Measurements from ENCODE around the gene ACAD11.

ACAD11 gene

DNA sequence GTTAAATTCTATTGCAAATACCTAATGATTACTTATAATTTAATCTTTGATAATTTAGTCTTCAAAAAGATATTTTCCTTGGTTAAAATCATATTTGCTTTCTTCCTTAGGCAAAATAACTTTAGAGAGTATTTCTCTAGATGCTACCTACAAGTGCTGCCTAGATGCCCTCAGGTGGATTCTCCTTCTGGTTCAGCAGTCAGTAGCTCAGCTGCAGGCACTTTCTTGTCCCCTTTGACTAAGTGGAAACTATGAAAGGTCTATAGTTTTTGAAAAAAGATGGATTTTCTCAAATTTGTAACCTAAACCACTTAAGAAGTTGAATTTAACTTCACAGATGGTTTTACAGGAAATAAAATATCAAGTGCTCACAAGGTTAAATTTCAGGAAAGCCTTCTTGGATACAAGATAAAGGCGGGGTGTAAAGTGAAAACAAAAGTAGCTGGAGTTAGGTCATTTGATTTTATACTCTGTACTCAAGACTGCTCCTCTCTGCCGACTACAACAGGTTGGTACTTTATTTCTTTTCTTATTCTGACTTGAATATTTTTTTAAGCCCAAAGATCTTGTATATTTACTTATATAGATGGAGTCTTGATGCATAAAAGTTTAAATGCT is 62.7 kb downstream of the ACAD11 start, which contains the start of gene ACKR4:
Gene ACKR4 (plus strand): TSS at position 455 of the 618 bp plus-strand sequence. CDS start 3,128 bp downstream, outside the sequence.
- Histone ChIP-seq H3K4me3 (ENCODE audit: low read length) (no peak within 1 kb of the TSS), H3K27me3 (ENCODE audit: insufficient read depth, low read length) (no peaks in the 10 kb centered on the region), H3K36me3 (ENCODE audit: insufficient read depth, low read depth, low read length) (no peaks in the 10 kb centered on the region), H3K27ac (ENCODE audit: low read length) (no peak within 1 kb of the TSS), H3K9me3 (ENCODE audit: insufficient read depth, low read depth, low read length) (no peaks in the 10 kb centered on the region), H3K9ac (ENCODE audit: low read depth, low read length) (no peak within 1 kb of the TSS), H3K4me1 (ENCODE audit: insufficient read depth, low read length) (no peaks in the 10 kb centered on the region)

DNA sequence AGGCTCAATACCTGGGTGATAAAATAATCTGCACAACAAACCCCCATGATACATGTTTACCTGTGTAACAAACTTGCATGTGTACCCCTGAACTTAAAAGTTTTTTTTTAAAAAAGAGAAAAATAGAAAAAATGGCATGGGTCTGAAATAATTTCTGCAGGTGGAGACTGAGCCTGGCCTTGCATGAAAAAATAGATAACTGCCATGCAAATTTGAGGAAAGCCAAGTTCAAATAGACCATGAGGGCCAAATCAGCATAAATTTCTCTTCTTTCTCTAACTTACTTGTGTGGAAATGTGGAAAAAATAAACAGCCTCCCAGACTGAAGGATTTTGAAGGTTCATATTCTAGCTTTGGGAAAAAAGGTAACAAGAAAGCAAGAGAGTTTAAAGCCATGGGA is 63.3 kb downstream of the ACAD11 start:
- Histone ChIP-seq H3K27me3 (ENCODE audit: insufficient read depth, low read length) (no peaks in the 10 kb centered on the region), H3K9me3 (ENCODE audit: insufficient read depth, low read depth, low read length) (no peaks in the 10 kb centered on the region), H3K27ac (ENCODE audit: low read length) (no peak overlapping the region), H3K4me1 (ENCODE audit: insufficient read depth, low read length) (no peaks in the 10 kb centered on the region), H3K9ac (ENCODE audit: low read depth, low read length) (no peak overlapping the region), H3K4me3 (ENCODE audit: low read length) (no peak overlapping the region), H3K36me3 (ENCODE audit: insufficient read depth, low read depth, low read length) (no peaks in the 10 kb centered on the region)

DNA sequence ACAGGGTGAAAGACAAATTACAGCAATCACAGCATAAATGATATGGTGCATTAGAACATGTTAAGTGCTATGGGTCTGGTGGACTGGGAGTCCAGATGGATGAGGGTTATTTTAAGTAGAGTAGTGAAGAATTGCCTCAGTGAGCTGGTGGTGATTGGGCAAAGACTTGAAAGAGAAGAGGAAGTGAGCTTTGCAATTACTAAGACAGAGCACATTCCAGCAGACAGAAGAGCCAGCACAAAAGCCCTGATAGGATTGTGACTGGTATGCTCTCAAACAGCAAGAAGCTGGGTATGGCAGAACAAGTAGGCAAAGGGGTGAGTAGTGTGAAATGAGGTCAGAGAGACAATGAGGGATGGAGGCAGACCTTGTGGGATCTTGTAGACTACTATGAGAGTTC is 64.6 kb downstream of the ACAD11 start:
- H3K4me3 ChIP-seq (ENCODE audit: low read length): no peak overlapping the region
- H3K27ac ChIP-seq (ENCODE audit: low read length): no peak overlapping the region
- no peaks in the 10 kb centered on the region for H3K9me3 ChIP-seq (ENCODE audit: insufficient read depth, low read depth, low read length)
- H3K27me3 ChIP-seq (ENCODE audit: insufficient read depth, low read length): no peaks in the 10 kb centered on the region
- H3K36me3 ChIP-seq (ENCODE audit: insufficient read depth, low read depth, low read length): no peaks in the 10 kb centered on the region
- no peak overlapping the region for H3K9ac ChIP-seq (ENCODE audit: low read depth, low read length)
- H3K4me1 ChIP-seq (ENCODE audit: insufficient read depth, low read length): no peaks in the 10 kb centered on the region

DNA sequence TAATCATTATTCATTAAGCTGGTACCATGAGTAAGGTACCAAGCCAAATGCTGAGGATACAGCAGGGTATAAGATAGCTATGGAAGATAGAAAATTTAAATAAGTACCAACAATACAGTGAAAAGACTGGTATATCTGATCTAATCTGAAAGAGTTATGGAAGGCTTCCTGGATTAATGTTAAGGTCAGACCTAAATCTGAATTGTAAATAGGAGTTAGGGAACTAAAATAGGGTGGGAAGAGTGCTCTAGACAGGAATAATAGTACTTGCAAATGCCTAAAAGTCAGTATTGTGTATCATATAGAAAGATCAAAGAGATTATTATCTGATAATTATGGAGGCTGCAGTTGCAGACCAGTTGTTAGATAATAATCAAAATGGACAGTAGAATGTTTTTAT is 65.1 kb downstream of the ACAD11 start:
- no peak overlapping the region for H3K27ac ChIP-seq (ENCODE audit: low read length)
- no peak overlapping the region for H3K4me3 ChIP-seq (ENCODE audit: low read length)
- no peaks in the 10 kb centered on the region for H3K27me3 ChIP-seq (ENCODE audit: insufficient read depth, low read length)
- H3K36me3 ChIP-seq (ENCODE audit: insufficient read depth, low read depth, low read length): no peaks in the 10 kb centered on the region
- no peaks in the 10 kb centered on the region for H3K4me1 ChIP-seq (ENCODE audit: insufficient read depth, low read length)
- H3K9me3 ChIP-seq (ENCODE audit: insufficient read depth, low read depth, low read length): no peaks in the 10 kb centered on the region
- H3K9ac ChIP-seq (ENCODE audit: low read depth, low read length): no peak overlapping the region

DNA sequence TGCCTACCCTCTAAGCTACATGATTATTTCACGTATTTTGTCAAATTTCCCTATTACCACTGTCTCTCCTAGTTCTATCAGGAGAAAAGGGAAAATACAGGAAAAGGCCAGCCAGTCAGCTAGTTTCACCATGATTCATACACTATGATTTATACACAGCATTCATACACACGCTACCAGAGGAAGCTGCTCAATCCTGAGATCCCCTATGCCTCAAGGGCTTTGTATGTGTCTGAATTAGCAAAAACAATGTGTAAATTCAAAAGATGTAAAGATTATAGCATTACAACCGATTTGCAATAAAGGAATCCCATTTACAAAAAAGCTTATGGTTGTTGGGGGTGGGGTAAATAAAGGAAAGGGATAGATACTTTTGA is 65.7 kb downstream of the ACAD11 start:
- Histone ChIP-seq H3K36me3 (ENCODE audit: insufficient read depth, low read depth, low read length) (no peaks in the 10 kb centered on the region), H3K27me3 (ENCODE audit: insufficient read depth, low read length) (no peaks in the 10 kb centered on the region), H3K4me1 (ENCODE audit: insufficient read depth, low read length) (no peaks in the 10 kb centered on the region), H3K9ac (ENCODE audit: low read depth, low read length) (no peak overlapping the region), H3K4me3 (ENCODE audit: low read length) (no peak overlapping the region), H3K27ac (ENCODE audit: low read length) (no peak overlapping the region), H3K9me3 (ENCODE audit: insufficient read depth, low read depth, low read length) (no peaks in the 10 kb centered on the region)

DNA sequence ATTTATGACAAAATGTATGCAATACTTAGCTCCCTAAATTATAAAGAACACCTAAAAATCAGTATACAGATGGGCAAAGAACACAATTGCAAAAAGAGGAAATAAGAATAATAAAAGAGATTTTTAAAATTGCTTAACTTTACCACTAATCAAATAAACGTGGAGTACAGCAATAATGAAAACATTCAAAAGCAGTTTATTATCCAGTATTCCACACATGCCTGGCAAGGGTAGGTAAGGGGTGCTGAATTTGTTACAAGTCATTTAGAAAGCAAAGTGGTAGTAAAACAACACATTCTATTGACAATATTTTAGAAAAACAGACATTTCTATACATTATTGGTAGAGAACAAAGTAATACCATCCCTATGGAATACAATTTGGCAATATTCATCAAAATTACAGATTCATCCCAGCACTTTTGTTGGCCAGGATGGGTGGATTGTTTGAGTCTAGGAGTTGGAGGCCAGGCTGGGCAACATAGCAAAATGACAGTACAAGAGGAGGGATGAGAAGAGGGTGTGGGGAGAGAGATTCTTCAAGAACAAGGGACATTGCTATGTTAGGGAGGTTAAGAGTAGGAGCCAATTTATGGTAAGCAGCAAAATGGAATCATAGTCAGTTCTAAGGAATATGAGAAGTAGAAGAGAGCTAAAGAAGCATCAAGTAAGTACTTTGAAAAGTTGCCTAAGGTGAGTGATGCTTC is 66.2 kb downstream of the ACAD11 start:
- no peaks in the 10 kb centered on the region for H3K27me3 ChIP-seq (ENCODE audit: insufficient read depth, low read length)
- H3K4me1 ChIP-seq (ENCODE audit: insufficient read depth, low read length): no peaks in the 10 kb centered on the region
- no peak overlapping the region for H3K27ac ChIP-seq (ENCODE audit: low read length)
- no peak overlapping the region for H3K4me3 ChIP-seq (ENCODE audit: low read length)
- H3K9me3 ChIP-seq (ENCODE audit: insufficient read depth, low read depth, low read length): no peaks in the 10 kb centered on the region
- no peak overlapping the region for H3K9ac ChIP-seq (ENCODE audit: low read depth, low read length)
- no peaks in the 10 kb centered on the region for H3K36me3 ChIP-seq (ENCODE audit: insufficient read depth, low read depth, low read length)

DNA sequence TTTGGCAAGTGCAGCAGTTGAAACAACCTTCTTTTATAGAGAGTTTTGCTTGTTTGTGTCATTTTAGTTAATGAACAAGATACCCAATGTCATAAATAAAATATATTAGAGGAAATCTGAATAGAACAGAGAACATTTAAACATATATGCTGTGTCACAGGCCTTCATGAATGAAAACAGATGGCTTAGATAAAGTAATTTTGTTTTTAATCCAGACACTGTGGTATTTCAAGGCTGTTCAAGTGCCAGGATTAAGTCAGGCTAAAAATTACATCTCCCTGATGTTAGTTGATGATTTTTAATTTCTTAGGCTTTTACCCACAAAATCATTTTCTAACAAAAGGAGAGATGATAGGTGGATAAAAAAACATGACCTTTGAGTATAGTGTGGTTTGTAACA is 67.4 kb downstream of the ACAD11 start:
- Histone ChIP-seq H3K4me1 (ENCODE audit: insufficient read depth, low read length) (no peaks in the 10 kb centered on the region), H3K27me3 (ENCODE audit: insufficient read depth, low read length) (no peaks in the 10 kb centered on the region), H3K9ac (ENCODE audit: low read depth, low read length) (no peak overlapping the region), H3K4me3 (ENCODE audit: low read length) (no peak overlapping the region), H3K9me3 (ENCODE audit: insufficient read depth, low read depth, low read length) (no peaks in the 10 kb centered on the region), H3K36me3 (ENCODE audit: insufficient read depth, low read depth, low read length) (no peaks in the 10 kb centered on the region), H3K27ac (ENCODE audit: low read length) (no peak overlapping the region)

DNA sequence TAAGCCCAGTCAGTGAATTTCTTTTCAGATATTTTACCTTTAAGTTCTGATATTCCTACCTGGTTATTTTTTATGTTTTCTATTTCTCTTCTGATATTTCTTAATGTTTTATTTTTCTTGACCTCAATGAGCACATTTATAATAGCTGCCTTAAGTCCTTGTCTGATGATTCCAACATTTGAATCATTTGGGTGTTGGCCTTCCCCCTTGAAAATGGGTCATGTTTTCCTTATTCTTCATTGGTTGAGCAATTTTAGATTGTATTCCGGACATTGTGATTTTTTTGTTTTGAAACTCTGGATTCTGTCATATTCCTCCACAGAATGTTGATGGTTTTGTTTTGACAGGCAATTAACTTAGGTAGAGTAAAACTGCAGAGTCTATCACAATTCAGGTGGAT is 72.2 kb downstream of the ACAD11 start:
- no peaks in the 10 kb centered on the region for H3K36me3 ChIP-seq (ENCODE audit: insufficient read depth, low read depth, low read length)
- H3K9ac ChIP-seq (ENCODE audit: low read depth, low read length): no peak overlapping the region
- no peak overlapping the region for H3K27ac ChIP-seq (ENCODE audit: low read length)
- H3K27me3 ChIP-seq (ENCODE audit: insufficient read depth, low read length): no peaks in the 10 kb centered on the region
- no peak overlapping the region for H3K4me3 ChIP-seq (ENCODE audit: low read length)
- no peaks in the 10 kb centered on the region for H3K4me1 ChIP-seq (ENCODE audit: insufficient read depth, low read length)
- no peaks in the 10 kb centered on the region for H3K9me3 ChIP-seq (ENCODE audit: insufficient read depth, low read depth, low read length)

DNA sequence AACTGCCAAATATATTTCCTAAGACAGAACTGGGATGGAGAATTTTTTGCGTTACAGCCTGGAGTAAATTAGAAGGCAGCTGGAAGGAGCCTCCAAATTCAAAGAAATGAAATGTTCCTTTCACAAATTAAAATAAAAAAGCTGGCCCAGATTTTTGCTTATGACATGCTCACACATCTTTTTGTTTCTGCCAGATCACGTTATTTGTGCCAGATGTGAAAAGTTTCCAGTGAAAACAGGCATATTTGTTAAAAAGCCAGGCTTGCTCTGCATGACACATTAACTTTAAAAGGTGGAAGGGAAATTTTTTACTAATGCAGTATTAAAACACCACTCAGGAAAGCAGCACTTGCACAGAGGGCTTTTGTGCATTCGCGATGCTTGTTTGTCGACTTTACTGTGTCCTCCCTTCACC is 85.8 kb downstream of the ACAD11 start:
- no peak overlapping the region for H3K27ac ChIP-seq (ENCODE audit: low read length)
- no peak overlapping the region for H3K9ac ChIP-seq (ENCODE audit: low read depth, low read length)
- no peaks in the 10 kb centered on the region for H3K27me3 ChIP-seq (ENCODE audit: insufficient read depth, low read length)
- no peaks in the 10 kb centered on the region for H3K9me3 ChIP-seq (ENCODE audit: insufficient read depth, low read depth, low read length)
- no peaks in the 10 kb centered on the region for H3K4me1 ChIP-seq (ENCODE audit: insufficient read depth, low read length)
- no peak overlapping the region for H3K4me3 ChIP-seq (ENCODE audit: low read length)
- H3K36me3 ChIP-seq (ENCODE audit: insufficient read depth, low read depth, low read length): peaks cover 17% of the 10 kb centered on the region

DNA sequence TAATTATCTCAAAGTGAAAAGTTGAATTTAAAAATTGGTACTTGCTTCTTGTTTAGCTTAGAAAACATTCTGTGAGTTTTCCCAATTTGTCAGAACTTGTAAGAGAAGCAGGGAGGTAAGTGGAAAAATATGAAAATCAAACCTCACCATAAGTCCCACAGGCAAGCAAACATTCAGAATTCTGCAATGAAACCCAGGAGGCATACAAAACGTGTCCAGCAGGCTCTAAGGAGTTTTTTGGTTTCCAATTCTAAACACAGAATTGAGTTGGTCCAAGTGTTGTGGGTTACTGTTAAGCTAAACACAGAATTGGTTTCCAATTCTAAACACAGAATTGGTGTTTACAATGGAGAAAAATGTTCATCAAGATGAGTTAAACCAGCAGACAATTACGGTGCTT is 89.6 kb downstream of the ACAD11 start:
- Histone ChIP-seq H3K4me3 (ENCODE audit: low read length) (no peak overlapping the region), H3K4me1 (ENCODE audit: insufficient read depth, low read length) (no peaks in the 10 kb centered on the region), H3K27ac (ENCODE audit: low read length) (no peak overlapping the region), H3K9me3 (ENCODE audit: insufficient read depth, low read depth, low read length) (no peaks in the 10 kb centered on the region), H3K9ac (ENCODE audit: low read depth, low read length) (no peak overlapping the region), H3K27me3 (ENCODE audit: insufficient read depth, low read length) (no peaks in the 10 kb centered on the region), H3K36me3 (ENCODE audit: insufficient read depth, low read depth, low read length) (no peaks in the 10 kb centered on the region)

DNA sequence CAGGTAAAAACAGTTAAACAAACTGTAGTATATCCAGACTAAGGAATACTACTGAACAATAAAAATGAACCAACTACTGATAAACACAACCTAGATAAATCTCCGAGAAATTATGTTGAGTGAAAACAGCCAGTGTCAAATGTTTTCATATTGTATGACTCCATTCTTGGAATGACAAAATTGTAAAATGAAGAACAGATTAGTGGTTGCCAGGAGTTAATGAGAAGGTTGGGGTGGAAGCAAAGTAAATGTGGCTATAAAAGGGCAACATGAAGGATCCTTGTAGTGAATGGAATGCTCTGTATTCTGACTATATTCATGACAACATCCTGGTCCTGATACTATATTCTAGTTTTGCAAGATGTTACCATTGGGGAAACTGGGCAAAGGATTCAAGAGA is 90.0 kb downstream of the ACAD11 start:
- no peak overlapping the region for H3K27ac ChIP-seq (ENCODE audit: low read length)
- H3K4me1 ChIP-seq (ENCODE audit: insufficient read depth, low read length): no peaks in the 10 kb centered on the region
- no peaks in the 10 kb centered on the region for H3K9me3 ChIP-seq (ENCODE audit: insufficient read depth, low read depth, low read length)
- H3K4me3 ChIP-seq (ENCODE audit: low read length): no peak overlapping the region
- H3K27me3 ChIP-seq (ENCODE audit: insufficient read depth, low read length): no peaks in the 10 kb centered on the region
- no peak overlapping the region for H3K9ac ChIP-seq (ENCODE audit: low read depth, low read length)
- H3K36me3 ChIP-seq (ENCODE audit: insufficient read depth, low read depth, low read length): no peaks in the 10 kb centered on the region

DNA sequence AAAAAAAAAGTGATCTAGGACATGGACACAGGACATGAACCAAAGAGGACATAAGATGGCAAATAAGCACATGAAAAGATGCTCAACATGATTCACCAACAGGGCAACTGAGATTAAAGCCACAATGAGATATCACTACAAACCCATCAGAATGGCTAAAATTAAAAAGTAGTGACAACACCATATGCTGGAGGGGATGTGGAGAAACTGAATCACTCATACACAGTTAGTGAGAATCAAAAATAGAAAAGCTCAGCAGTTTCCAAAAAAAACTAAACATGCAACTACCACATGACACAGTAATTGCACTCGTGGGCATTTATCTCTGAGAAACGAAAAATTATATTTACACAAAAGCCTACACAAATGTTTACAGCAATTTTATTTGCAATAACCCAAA is 90.5 kb downstream of the ACAD11 start:
- Histone ChIP-seq H3K4me1 (ENCODE audit: insufficient read depth, low read length) (no peaks in the 10 kb centered on the region), H3K27ac (ENCODE audit: low read length) (no peak overlapping the region), H3K36me3 (ENCODE audit: insufficient read depth, low read depth, low read length) (no peaks in the 10 kb centered on the region), H3K4me3 (ENCODE audit: low read length) (no peak overlapping the region), H3K9ac (ENCODE audit: low read depth, low read length) (no peak overlapping the region), H3K27me3 (ENCODE audit: insufficient read depth, low read length) (no peaks in the 10 kb centered on the region), H3K9me3 (ENCODE audit: insufficient read depth, low read depth, low read length) (no peaks in the 10 kb centered on the region)

Measured in iPS-20b (cell line).